Epithelial cell of esophagus (primary cell): ENCODE measurements around the gene CPNE1.

ENCODE experiments used
- DNase-seq: peaks from one replicate; pipeline ENCODE4 v3.0.0; 2010; ENCODE audit warnings: low read depth
- H3K4me3 ChIP-seq: 2 replicates; pipeline ENCODE4 v1.5.1; 2011; ENCODE audit warnings: mild to moderate bottlenecking, low read length, control low read depth
- CTCF ChIP-seq: IDR thresholded peaks from 2 replicates; pipeline ENCODE4 v1.5.1; 2011; ENCODE audit warnings: low read depth, mild to moderate bottlenecking, low read length, control low read depth, inconsistent platforms; ENCODE audit not compliant: insufficient read depth; ENCODE audit errors: missing control alignments

Gene CPNE1

DNA sequence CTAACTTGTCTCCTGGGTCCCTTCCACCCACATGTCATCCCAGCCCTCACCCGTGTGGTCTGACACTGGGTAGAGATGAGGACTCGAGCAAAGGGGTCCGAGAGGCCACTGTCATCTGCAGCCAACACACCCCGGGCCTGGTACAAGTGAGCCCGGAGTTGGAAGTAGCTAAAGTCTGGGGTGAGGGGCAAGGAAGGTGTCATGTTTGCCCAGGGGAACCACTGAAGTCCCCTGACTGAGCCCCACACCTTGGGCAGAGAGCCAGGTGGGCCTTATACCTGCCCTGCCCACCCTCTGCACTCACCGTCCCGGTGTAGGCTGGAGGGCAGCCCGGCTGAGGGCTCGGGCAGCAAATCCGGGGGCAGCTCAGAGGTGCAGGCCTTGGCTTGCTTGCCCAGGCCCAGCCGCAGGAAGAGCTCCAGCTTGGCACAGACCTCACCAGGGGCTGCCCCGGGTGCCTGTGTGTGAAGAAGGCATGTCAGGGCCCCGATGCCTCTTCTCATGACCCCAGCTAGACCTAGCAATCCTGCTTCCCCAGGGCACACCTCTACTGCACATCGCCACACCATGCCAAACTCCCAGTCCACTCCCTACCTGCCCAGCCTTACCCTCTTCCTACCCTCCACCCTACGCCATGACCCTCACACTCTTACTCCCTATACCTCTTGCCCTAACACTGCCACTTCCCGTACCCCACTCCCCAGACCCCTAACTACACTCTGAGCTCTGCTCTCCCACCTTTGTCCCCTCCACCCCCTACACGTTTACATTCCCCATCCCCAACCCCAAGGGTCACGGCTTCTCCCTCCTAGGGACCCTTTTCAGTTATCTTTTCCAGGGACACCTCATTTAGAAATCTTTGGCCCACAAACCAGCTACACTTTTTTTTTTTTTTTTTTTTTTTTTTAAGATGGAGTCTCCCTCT, 80.8 kb downstream of the CPNE1 start:
- no peak overlapping the region for H3K4me3 ChIP-seq
- TF ChIP-seq CTCF: no peak
- no peak for DNase-seq

- DNase-seq: no peak
- no peak for TF ChIP-seq CTCF
- no peak overlapping the region for H3K4me3 ChIP-seq
These were observed 81.8 kb downstream of the CPNE1 start for GRCh38 chr20:35582741-35583404.

GRCh38 chr20:35582131-35582530, 82.6 kb downstream of the CPNE1 start:
- no peak overlapping the region for H3K4me3 ChIP-seq
- DNase-seq: no peak
- no peak for TF ChIP-seq CTCF

GRCh38 chr20:35579196-35579595, 85.5 kb downstream of the CPNE1 start:
- no peak for DNase-seq
- no peak for TF ChIP-seq CTCF
- H3K4me3 ChIP-seq: no peak overlapping the region

DNA sequence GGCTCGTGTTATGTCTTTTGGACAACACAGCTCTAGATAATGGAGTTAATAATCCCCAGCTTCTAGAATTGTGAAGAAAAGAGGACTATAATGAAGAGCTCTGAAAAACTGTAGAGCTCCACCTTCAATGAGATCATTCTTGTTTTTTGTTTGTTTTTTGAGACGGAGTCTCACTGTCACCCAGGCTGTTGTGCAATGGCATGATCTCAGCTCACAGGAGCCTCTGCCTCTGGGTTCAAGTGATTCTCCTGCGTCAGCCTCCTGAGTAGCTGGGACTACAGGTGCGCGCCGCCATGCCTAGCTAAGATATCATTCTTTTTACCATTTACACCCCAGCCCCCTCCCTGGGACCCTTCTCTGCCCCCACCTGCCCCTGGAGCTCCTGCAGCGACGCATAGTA, 86.2 kb downstream of the CPNE1 start:
- no peak for TF ChIP-seq CTCF

GRCh38 chr20:35576816-35577215, 87.9 kb downstream of the CPNE1 start:
- no peak for TF ChIP-seq CTCF

More for the DNA sequence above, 86.2 kb downstream of the CPNE1 start:
- DNase-seq: peak; percentile 35
- H3K4me3 ChIP-seq: no peak overlapping the region

More at GRCh38 chr20:35576816-35577215, 87.9 kb downstream of the CPNE1 start:
- no peak for DNase-seq
- no peak overlapping the region for H3K4me3 ChIP-seq
